CMK (cell line): ENCODE data around the gene KCNJ11.
"Not testable (repeated sequence)": the region's sequence is repeated elsewhere in the genome, so short reads cannot be mapped to it uniquely, and the experiment has no call there.

ENCODE experiments used
- DNase-seq: peaks from one replicate; pipeline ENCODE4 v3.0.0-alpha.2; 2010; ENCODE audit warnings: low read depth

The KCNJ11 gene

DNA sequence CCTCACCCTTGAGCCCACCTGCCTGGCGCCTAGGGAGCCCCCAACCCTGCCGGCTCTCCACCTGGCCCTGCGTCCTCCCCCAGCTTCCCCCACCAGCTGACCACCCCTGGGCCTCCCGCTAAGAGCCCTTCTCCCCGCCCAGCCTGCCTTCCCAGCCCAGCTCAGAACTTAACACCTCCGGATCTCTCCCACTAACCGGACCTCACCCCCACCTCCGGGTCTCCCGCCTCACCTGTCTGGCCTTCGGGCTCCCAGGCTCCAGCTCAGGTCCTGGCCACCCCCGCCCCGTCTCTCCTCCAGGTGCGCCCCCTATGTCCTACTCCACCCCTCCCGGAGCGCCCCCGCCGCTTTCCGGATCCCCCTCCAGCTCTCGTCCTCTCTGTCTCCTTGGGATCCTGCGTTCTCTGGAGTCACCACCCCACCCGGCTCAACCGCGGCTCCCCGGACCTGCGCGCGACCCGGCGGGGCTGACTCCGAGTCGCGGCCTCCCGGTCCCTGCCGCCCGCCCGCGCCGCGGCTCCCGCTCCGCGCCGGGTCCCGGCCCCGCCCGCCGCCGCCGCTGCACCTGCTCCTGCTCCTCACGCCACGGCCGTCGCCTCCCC is at the start of gene KCNJ11:
Gene KCNJ11, minus strand, starts transcription at position 51 of the 602 bp plus-strand sequence. CDS start 568 bp downstream, outside the sequence.
- DNase-seq, result no peak

- DNase-seq, result no peak
Measured at GRCh38 chr11:17437366-17437765, 48.9 kb upstream of the KCNJ11 start.

DNA sequence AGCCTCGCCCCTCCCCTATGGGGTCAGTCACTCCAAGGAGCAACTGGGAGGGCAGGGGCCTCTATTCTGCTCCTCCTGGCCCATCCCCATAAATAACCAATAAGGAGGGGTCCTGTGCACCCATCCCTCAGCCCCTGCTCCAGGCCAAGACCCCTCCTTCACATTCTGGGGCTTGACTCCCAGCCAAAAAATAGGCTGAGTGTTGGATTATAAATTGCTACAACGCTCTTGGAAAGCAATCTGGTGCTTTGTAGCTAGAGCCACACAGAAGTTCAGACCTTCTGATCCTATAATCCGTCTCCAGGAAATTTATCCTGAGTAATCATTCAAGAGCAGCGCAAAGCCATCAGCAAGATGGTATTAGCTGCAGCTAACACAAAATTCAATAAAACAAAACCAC is 45.6 kb upstream of the KCNJ11 start:
- no peak for DNase-seq

GRCh38 chr11:17432002-17432401 is 43.5 kb upstream of the KCNJ11 start:
- DNase-seq, result no peak

DNA sequence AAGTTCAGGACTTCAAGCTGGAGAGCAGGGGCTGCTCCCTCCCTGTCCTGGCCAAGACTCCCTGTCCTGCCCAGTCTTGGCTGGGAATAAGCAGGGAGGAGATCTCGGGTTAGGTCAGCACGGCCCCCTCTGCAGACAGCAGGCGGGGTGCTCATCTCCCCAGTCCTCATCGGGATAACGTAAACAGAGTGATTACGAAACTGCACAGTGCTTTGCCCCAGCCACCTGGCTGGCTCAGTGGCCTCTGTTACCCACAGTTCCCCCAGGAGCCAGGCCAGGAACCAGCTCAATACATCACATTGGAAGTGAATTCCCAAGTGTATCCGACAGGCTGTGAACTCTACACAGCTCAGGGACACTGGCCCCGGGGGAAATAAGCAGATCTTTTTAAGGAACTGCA is 42.7 kb upstream of the KCNJ11 start:
- no peak for DNase-seq

GRCh38 chr11:17430616-17431015 is 42.2 kb upstream of the KCNJ11 start:
- DNase-seq, result no peak

GRCh38 chr11:17428925-17429324 is 40.5 kb upstream of the KCNJ11 start:
- DNase-seq, result no peak

DNA sequence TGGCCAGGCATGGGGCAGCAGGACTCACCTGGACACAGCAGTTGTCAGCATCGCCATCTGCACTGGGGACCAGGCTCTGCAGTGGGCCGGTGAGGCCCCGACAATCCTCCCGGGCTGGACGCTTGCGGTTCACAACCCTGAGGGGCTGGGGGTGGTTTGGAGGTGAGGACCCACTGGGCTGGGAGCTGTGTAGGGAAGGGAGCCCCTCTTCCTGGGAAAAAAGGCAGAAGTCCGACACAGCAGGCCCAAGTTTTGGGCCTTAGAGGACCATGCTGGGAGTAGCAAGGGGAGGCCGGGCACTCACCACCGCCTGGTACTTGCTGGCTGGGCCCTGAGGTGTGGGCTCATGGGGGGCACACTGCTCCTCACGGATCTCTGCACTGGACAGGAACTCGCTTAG is 39.8 kb upstream of the KCNJ11 start:
- no peak for DNase-seq

DNA sequence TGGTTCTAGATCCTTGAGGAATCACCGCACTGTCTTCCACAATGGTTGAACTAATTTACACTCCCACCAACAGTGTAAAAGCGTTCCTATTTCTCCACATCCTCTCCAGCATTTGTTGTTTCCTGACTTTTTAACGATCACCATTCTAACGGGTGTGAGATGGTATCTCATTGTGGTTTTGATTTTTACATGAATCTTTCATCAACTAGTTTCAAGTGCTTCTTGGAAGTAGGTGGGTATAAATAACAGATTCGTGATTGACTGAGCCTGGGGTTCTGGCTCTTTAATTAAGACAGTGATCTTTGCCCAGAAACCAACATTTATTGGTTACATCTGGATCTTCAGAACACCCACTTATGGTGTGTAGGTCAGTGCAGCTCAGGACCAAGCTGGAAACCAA is 37.8 kb upstream of the KCNJ11 start:
- not testable (repeated sequence) for DNase-seq

GRCh38 chr11:17423533-17424310 is 35.3 kb upstream of the KCNJ11 start:
- DNase-seq, result no peak

GRCh38 chr11:17421781-17422180 is 33.3 kb upstream of the KCNJ11 start:
- no peak for DNase-seq

- DNase-seq, result no peak
Measured at GRCh38 chr11:17418444-17419081, 30.1 kb upstream of the KCNJ11 start.

GRCh38 chr11:17416492-17416891 is 28.0 kb upstream of the KCNJ11 start:
- no peak for DNase-seq

DNA sequence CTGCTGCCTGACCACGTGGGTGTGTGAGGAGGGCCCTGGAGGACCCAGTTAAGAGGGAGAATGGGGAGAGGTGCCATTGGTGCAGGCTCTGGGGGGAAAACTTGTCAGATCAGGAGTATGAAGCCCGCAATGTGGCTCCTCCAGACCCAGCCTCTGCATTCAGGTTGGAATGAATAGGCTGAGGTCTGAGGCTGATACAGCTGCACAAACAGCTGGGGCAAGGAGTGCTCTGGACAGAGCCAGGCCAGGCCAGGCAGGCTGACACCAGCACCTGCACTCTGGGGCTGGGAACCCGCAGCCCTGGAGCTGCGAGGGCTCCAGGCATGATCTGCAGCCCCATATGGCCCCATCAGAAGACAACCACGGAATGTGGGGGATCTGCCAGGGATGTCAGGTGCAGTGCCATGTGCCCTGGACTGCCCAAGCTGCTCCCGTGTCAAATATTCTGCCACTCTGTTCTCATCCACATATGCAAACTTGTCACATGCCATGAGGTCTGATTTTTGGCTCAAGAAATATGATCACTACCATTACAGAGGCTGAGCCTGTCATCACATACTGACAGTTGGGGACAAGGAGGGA is 27.2 kb upstream of the KCNJ11 start:
- DNase-seq, result no peak

DNA sequence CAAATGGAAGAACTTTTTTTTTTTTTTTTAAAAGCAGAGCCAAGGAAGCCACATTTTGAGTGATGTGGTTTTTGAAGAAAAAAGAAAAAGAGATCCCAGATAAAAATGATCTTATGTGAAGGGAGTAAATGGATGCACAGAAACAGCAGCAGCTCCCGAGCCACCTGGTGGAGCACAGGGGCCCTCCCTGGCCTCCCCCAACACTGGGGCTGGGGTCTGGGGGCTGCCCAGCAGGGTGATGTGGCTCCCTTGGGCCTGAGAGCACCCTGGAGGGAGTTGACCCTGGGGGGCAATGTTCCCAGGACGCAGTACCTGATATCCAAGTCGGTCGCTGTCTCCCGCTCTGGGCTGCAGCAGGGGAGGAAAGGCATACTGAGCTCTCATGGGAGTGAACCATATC is 26.5 kb upstream of the KCNJ11 start:
- DNase-seq, result no peak

DNA sequence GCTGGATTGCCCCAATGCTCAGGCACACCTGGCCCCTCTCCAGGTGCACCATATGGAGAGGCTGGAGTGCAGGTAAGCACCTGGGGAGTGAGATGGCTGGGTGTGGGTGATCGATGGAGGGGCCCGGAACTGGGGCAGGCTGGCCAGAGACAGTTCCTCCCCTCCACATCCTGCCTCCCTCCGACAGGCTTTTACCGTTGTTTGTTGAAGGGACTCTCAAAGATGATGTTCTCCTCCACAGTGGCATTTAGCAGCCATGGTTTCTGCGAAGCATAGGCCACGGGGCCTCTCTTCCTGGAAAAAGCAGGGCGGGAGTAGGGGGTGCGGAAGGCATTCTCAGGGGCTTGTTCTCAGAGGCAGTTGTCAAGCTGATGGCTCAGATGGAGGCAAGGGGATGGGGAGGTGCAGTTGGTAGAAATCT is 25.9 kb upstream of the KCNJ11 start:
- DNase-seq, result no peak

DNA sequence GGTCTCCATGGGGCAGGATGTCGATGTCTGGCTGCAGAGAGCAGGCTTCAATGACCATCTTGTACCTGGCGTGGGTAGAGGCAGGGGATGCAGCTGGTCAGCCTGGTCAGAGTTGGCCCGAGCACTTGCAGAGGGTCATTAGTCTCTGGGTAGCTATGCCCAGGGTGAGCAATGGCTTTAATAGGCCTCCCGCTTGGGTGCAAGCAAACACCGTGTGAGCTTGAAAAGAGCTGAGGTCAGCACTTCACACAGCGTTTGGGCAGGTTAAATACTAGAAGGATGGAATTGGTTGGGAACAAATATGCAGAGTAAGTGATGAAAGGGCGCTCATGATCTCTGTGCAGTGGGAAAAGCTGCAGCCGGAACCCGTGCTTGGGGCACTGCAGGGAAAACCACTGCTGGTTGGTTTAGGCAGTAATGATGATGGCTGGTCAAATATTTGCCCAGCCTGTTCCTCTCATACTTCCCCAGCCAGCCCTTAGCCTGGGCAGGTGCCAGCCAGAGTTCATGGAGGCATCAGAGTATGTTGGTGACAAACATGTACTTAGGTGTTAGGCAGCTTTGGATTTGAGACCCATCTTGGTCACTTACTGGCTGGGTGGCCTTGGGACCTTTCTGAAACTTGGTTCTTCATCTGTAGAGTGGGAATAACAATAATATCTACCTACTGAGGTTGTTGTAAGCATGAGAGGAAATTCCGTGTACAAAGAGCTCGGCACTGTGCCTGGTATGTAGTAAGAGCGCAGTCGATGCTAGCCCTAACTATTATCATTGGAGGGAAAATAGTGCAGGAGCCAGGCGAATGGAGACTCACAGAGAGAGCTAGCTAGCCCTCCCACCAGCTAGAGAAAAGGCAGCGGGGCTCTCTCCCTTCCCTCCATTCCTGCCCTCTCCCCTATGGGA is 25.2 kb upstream of the KCNJ11 start:
- DNase-seq, result no peak

DNA sequence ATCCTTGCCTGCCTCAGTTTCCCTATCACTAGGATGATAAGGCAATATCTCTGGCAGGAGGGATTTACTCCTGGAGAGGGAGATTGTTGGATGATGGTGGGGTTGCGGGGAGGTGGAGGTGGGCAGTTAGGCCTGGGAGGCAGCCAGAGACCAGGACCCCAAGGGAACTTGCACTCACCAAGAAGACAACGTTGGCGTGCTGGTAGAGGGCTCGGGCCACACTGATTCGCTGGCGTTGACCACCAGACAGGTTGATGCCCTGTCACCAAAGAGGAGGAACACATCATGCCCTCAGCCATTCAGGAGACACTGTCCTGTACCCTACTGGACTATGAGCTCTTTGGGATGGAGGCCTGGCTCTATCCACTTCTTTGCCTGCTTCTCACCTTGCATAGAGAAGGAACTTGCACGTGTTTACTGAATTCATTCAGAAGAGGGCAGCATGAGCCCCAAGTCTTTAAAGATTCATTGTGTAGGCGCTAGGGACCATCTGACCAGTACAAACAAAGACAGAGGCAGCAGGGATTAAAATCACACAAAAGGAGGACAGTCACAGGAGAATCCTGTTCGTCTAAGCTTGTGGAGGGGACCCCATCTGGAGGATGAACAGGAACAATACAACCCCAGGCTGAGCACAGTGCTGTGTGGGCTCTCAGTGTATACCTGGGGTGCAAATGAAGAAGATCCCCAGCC is 24.2 kb upstream of the KCNJ11 start:
- DNase-seq, result no peak

- DNase-seq, result no peak
Measured at GRCh38 chr11:17411418-17411817, 23.0 kb upstream of the KCNJ11 start.

- no peak for DNase-seq
Measured at GRCh38 chr11:17410606-17411379, 22.3 kb upstream of the KCNJ11 start.
